Measurements from ENCODE around the gene DGKE.

- no peak for TF ChIP-seq ZFX (IDR thresholded peaks at IDR 0.05; ENCODE audit: borderline replicate concordance)
- TF ChIP-seq, protein P1, sequence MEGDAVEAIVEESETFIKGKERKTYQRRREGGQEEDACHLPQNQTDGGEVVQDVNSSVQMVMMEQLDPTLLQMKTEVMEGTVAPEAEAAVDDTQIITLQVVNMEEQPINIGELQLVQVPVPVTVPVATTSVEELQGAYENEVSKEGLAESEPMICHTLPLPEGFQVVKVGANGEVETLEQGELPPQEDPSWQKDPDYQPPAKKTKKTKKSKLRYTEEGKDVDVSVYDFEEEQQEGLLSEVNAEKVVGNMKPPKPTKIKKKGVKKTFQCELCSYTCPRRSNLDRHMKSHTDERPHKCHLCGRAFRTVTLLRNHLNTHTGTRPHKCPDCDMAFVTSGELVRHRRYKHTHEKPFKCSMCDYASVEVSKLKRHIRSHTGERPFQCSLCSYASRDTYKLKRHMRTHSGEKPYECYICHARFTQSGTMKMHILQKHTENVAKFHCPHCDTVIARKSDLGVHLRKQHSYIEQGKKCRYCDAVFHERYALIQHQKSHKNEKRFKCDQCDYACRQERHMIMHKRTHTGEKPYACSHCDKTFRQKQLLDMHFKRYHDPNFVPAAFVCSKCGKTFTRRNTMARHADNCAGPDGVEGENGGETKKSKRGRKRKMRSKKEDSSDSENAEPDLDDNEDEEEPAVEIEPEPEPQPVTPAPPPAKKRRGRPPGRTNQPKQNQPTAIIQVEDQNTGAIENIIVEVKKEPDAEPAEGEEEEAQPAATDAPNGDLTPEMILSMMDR (IDR thresholded peaks at IDR 0.05) = no peak
These were observed 45.3 kb downstream of the DGKE start for GRCh38 chr17:56879280-56879679.

All from 22Rv1 (cell line).